GM21381 (cell line): ENCODE measurements around the gene STAC3.

Source experiments
- ATAC-seq: cut with Tn5 transposase; IDR thresholded peaks from one replicate; pipeline ENCODE4 v1.9.1; 2021; ENCODE audit warnings: mild to moderate bottlenecking, moderate library complexity; ENCODE audit not compliant: unreplicated experiment

STAC3 gene

GRCh38 chr12:57255916-57256315, 4.9 kb upstream of the STAC3 start:
- ATAC-seq, result no peak

GRCh38 chr12:57254506-57255280, 3.7 kb upstream of the STAC3 start:
- no peak for ATAC-seq

- ATAC-seq, result no peak
These were observed 446 bp downstream of the STAC3 start for GRCh38 chr12:57250541-57250940.

- no peak for ATAC-seq
These were observed 1.8 kb downstream of the STAC3 start for GRCh38 chr12:57248934-57249742.

- no peak for ATAC-seq
These were observed 3.9 kb downstream of the STAC3 start for GRCh38 chr12:57247041-57247440.

- ATAC-seq, result no peak
These were observed 6.7 kb downstream of the STAC3 start for GRCh38 chr12:57244312-57244696.

- no peak for ATAC-seq
These were observed 7.3 kb downstream of the STAC3 start for GRCh38 chr12:57243521-57244311.

- peak; percentile 26 for ATAC-seq
These were observed 8.1 kb downstream of the STAC3 start for GRCh38 chr12:57242691-57243454.

GRCh38 chr12:57242329-57242690, 8.7 kb downstream of the STAC3 start:
- ATAC-seq, result no peak

- no peak for ATAC-seq
These were observed 9.3 kb downstream of the STAC3 start for GRCh38 chr12:57241402-57242310.

- no peak for ATAC-seq
These were observed 10.0 kb downstream of the STAC3 start for GRCh38 chr12:57240926-57241401.

- ATAC-seq, result no peak
These were observed 10.7 kb downstream of the STAC3 start for GRCh38 chr12:57240066-57240921.

- ATAC-seq, result no peak
These were observed 11.4 kb downstream of the STAC3 start for GRCh38 chr12:57239587-57240065.

- ATAC-seq, result peak; percentile 60
These were observed 12.0 kb downstream of the STAC3 start for GRCh38 chr12:57238854-57239554.

- ATAC-seq, result no peak
These were observed 12.8 kb downstream of the STAC3 start for GRCh38 chr12:57237932-57238853.

GRCh38 chr12:57237596-57237931, 13.4 kb downstream of the STAC3 start:
- ATAC-seq, result no peak
